NCI-H187 treated with DMSO at 0.1 percent for 48 hours (cell line): ENCODE data around the gene TRIM27.
"Not testable (repeated sequence)": the region's sequence is repeated elsewhere in the genome, so short reads cannot be mapped to it uniquely, and the experiment has no call there.

Experiments used
- DNase-seq: peaks from one replicate; lab custom pipeline; 2025; lab: John Stamatoyannopoulos, UW

Gene TRIM27

DNA sequence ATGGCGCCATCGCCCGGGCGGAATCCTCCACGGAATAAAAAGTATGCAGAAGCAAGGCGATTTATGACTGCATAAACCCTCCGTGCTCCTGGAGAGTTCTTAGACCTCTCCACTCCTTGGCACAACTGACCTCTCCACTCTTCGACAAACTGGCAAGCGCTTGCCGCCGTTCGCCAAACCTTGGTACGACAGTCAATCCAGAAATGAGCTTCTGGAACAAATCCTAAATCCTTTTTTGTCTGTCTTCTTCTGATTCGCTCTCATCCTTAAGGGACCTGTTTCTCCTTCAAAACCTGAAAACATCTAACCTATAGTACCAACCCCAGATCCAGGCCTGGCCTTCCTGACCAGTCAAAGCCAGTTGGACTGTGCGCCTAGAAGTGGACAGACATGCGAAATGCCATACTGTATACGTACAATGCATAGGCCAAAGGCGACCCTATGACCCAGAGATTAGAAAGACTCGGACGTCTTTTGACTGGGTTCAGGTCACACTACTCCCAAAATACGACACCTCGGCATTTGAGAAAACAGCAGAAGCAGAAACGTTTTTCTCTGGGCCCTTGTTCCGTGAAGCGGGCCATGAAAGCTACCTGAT is 59.4 kb downstream of the TRIM27 start:
- DNase-seq, result no peak

DNA sequence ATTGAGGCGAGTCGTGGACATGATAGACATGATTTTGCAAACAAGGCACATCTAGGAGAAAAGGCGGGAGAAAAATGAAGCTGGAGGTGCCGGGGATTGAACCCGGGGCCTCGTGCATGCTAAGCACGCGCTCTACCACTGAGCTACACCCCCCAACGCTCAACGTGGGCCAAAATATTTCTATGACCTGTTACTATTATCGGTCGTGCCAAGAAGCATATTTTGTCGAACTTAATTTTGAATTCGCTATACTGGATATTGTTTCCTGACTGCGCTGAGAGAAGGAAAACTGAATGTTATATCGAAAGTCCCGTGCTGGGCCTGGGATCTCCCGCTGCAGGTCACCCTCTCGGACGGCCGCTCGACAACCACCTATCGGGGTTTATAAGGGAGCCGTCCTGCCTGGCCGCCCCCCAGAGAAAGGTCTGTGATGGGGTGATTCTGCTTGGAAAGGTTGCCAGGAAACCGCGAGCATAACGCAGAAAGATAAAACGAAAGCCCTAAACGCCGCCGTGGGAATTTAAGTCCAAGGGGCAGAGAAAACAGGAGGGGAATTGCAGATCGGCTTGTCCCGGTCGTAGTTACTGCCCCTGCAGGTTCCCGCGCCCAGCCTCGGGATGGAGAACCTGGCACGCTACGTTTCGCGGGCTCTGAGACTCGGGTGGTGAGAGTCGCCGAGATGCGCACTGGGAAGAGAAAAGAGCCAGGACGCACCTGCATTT is 60.0 kb downstream of the TRIM27 start:
- no peak for DNase-seq

DNA sequence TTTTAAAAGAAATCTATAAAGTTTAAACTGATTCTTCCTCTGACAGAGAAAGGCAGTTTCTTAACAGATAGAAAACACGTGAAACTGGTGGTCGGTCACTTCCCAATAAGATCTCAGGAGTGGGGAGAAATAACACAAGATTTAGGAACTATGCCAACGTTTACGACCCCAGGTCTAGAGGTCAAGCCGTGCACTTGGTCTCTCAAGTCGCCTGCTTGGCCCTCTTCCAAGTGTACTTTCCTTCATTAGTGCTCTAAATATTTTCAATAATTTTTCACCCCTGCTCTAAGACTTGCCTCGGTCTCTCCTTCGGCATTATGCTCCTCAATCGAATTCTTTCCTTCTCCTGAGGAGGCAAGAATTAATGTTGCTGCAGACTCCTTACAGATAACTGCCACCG is 61.7 kb downstream of the TRIM27 start:
- no peak for DNase-seq

DNA sequence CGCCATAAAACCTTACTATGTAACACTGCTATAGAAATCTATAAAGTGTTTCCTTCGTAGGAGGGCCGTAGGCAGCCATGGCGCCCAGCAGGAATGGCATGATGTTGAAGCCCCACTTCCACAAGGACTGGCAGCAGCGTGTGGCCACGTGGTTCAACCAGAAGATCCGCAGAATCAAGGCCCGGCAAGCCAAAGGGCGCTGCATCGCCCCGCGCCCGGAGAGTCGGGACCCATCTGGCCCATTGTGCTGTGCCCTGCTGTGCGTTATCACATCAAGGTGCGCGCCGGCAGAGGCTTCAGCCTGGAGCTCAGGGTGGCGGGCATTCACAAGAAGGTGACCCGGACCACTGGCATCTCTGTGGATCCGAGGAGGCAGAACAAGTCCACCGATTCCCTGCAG is 62.4 kb downstream of the TRIM27 start:
- no peak for DNase-seq

DNA sequence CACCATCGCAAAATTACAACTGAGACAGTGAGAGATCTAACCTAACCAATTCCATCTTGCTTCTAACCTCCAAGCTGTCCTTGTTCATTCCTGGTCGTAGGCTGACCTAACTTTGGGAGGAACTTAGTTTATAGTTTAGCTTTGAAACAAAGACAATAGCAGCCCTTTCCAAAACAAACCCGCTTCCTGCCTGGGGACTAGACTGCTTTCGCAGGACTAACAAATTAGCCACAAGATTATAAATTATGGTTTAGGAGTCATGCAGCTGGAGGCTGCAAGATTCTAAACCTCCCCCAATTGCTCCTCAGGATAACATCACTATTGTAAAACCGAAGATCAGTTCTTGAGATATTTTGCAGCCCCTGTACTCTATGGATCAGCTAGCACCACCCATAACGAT is 63.2 kb downstream of the TRIM27 start:
- no peak for DNase-seq

DNA sequence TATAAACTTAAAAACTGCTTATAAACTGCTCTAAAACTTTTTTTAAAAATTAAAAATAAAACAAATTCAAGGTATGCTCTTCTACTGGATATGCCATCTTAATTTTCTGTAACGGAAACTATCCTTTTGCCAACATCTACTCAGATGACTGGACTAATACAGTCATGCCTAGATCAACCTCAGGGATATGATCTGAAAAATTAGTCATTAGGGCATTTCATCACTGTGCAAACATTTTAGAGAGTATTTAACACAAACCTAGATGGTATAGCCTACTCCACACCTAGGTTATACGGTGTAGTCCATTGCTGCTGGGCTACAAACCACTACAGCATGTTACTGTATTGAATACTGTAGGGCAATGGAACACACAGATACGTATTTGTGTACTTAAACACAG is 64.8 kb downstream of the TRIM27 start:
- DNase-seq, result no peak

DNA sequence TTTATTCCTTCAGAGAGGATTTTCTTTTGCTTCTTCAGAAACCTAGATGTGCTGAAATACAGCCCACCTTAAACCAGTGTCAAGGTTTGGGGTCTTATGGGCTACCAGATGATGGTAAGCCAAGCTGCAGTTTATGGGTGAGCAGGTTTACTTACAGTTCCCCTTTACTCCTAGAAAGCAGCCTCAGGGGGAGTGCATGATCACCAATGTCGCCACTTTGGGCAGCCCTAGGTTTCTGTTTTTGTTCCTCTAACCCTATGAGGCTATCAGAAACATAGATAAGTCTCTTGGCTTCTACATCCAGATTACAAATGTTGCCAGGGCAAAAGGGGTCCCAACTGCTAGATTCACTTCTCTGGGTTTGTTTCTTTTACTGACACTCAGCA is 67.2 kb downstream of the TRIM27 start:
- no peak for DNase-seq

DNA sequence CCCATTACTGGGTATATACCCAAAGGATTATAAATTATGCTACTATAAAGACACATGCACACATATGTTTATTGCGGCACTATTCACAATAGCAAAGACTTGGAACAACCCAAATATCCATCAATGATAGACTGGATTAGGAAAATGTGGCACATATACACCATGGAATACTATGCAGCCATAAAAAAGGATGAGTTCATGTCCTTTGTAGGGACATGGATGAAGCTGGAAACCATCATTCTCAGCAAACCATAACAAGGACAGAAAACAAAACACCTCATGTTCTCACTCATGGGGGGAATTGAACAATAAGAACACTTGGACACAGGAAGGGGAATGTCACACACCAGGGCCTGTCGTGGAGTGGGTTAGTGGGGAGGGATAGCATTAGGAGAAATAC is 69.4 kb downstream of the TRIM27 start:
- DNase-seq, result not testable (repeated sequence)
